HG03457 (cell line): ENCODE results near the gene GOLGA6L24.
"Not testable (repeated sequence)": the region's sequence is repeated elsewhere in the genome, so short reads cannot be mapped to it uniquely, and the experiment has no call there.

Experiments used
- ATAC-seq: cut with Tn5 transposase; IDR thresholded peaks from one replicate; pipeline ENCODE4 v1.9.1; 2021; ENCODE audit warnings: moderate number of reproducible peaks; ENCODE audit not compliant: unreplicated experiment

GOLGA6L24 gene

GRCh38 chr15:28357984-28358383 lies at the start of gene GOLGA6L24:
TSS of gene GOLGA6L24 (minus strand) at chr15:28358084. CDS start at chr15:28358023, 61 bp downstream.
- ATAC-seq, result not testable (repeated sequence)

- not testable (repeated sequence) for ATAC-seq
These were observed 45.0 kb upstream of the GOLGA6L24 start for GRCh38 chr15:28402774-28403435.

GRCh38 chr15:28396022-28396421 lies 38.1 kb upstream of the GOLGA6L24 start:
- not testable (repeated sequence) for ATAC-seq

GRCh38 chr15:28380053-28380452 lies 22.2 kb upstream of the GOLGA6L24 start:
- ATAC-seq, result not testable (repeated sequence)

GRCh38 chr15:28378364-28378763 lies 20.5 kb upstream of the GOLGA6L24 start, which contains the start of gene GOLGA8F:
TSS of gene GOLGA8F (plus strand) at chr15:28378664. CDS start at chr15:28378762, 98 bp downstream.
- not testable (repeated sequence) for ATAC-seq

- ATAC-seq, result not testable (repeated sequence)
These were observed 7.6 kb upstream of the GOLGA6L24 start for GRCh38 chr15:28365502-28365901.

GRCh38 chr15:28322129-28322588 lies 35.7 kb downstream of the GOLGA6L24 start, which contains the start of gene HERC2:
TSS of gene HERC2 (minus strand) at chr15:28322179. CDS start at chr15:28321433, 746 bp downstream.
- not testable (repeated sequence) for ATAC-seq

- ATAC-seq, result not testable (repeated sequence)
These were observed 36.4 kb downstream of the GOLGA6L24 start for GRCh38 chr15:28321358-28322078.

- not testable (repeated sequence) for ATAC-seq
These were observed 38.2 kb downstream of the GOLGA6L24 start for GRCh38 chr15:28319725-28320124.

- not testable (repeated sequence) for ATAC-seq
These were observed 39.1 kb downstream of the GOLGA6L24 start for GRCh38 chr15:28318828-28319227.

GRCh38 chr15:28318122-28318521 lies 39.8 kb downstream of the GOLGA6L24 start:
- not testable (repeated sequence) for ATAC-seq

- not testable (repeated sequence) for ATAC-seq
These were observed 40.9 kb downstream of the GOLGA6L24 start for GRCh38 chr15:28316958-28317357.

GRCh38 chr15:28310454-28310853 lies 47.4 kb downstream of the GOLGA6L24 start:
- not testable (repeated sequence) for ATAC-seq

GRCh38 chr15:28308718-28309117 lies 49.2 kb downstream of the GOLGA6L24 start:
- ATAC-seq, result not testable (repeated sequence)
